H1 (cell line): ENCODE data around the gene MGAT5B.

ENCODE experiments used
- ATF2 ChIP-seq: IDR thresholded peaks from 2 replicates; pipeline ENCODE4 v1.6.1; 2012; ENCODE audit warnings: low read length, inconsistent platforms
- CTCF ChIP-seq, 3 experiments: IDR thresholded peaks; 1 replicate in 2 of 3; 2 replicates in 1 of 3; pipeline versions ENCODE4 v1.5.1 to v1.6.1; 2011; ENCODE audit warnings: low read length in 3 of 3, mild to moderate bottlenecking in 3 of 3, inconsistent platforms in 2 of 3, low read depth in 1 of 3, moderate library complexity in 1 of 3; ENCODE audit not compliant: insufficient read depth in 1 of 3; ENCODE audit errors: control extremely low read depth in 1 of 3
- EGR1 ChIP-seq: IDR thresholded peaks from 2 replicates; pipeline ENCODE4 v1.6.1; 2011; ENCODE audit warnings: low read depth, low read length, borderline replicate concordance
- EZH2 ChIP-seq: fragments of 200-600 bp; sonication (generic); IDR thresholded peaks from 2 replicates; pipeline ENCODE4 v1.7.1; 2012; ENCODE audit warnings: low read depth, mild to moderate bottlenecking, moderate library complexity, low read length, inconsistent platforms; ENCODE audit not compliant: severe bottlenecking
- JUND ChIP-seq: IDR thresholded peaks from 2 replicates; pipeline ENCODE4 v1.6.1; 2011; ENCODE audit warnings: mild to moderate bottlenecking, improper control_type of control experiment, low read length
- POLR2AphosphoS5 ChIP-seq: IDR thresholded peaks from 2 replicates; pipeline ENCODE4 v1.6.1; 2011; ENCODE audit warnings: low read depth, low read length

- no peak for TF ChIP-seq ATF2
- TF ChIP-seq POLR2AphosphoS5, result no peak
- no peak for TF ChIP-seq EZH2
- TF ChIP-seq CTCF (IDR thresholded peaks at IDR 0.05; ENCODE audit: control extremely low read depth in 1 of 3, insufficient read depth in 1 of 3, low read depth in 1 of 3, low read length in 3 of 3), result no peak
- no peak for TF ChIP-seq JUND
- no peak for TF ChIP-seq EGR1
Measured at GRCh38 chr17:76927982-76928381, 59.8 kb downstream of the MGAT5B start.
